DMS79 treated with DMSO at 0.1 percent for 48 hours (cell line): ENCODE measurements around the gene VIT.

ENCODE experiments used
- DNase-seq: peaks from one replicate; lab custom pipeline; 2025; lab: John Stamatoyannopoulos, UW

Gene VIT

GRCh38 chr2:36710858-36711515 is 14.5 kb downstream of the VIT start:
- no peak for DNase-seq

- no peak for DNase-seq
Measured at GRCh38 chr2:36711741-36712314, 15.3 kb downstream of the VIT start.

GRCh38 chr2:36713310-36713709 is 16.8 kb downstream of the VIT start:
- no peak for DNase-seq

- no peak for DNase-seq
Measured at GRCh38 chr2:36716111-36716510, 19.6 kb downstream of the VIT start.

GRCh38 chr2:36717603-36718266 is 21.2 kb downstream of the VIT start:
- DNase-seq: no peak

- no peak for DNase-seq
Measured at GRCh38 chr2:36727550-36727949, 31.0 kb downstream of the VIT start.

- no peak for DNase-seq
Measured at GRCh38 chr2:36729067-36729466, 32.6 kb downstream of the VIT start.

GRCh38 chr2:36731941-36732672 is 35.6 kb downstream of the VIT start:
- DNase-seq: no peak

- no peak for DNase-seq
Measured at GRCh38 chr2:36732673-36733036, 36.1 kb downstream of the VIT start.

- DNase-seq: no peak
Measured at GRCh38 chr2:36733215-36733614, 36.7 kb downstream of the VIT start.

GRCh38 chr2:36734304-36734703 is 37.8 kb downstream of the VIT start:
- DNase-seq: no peak

GRCh38 chr2:36737131-36737750 is 40.7 kb downstream of the VIT start:
- DNase-seq: no peak

- no peak for DNase-seq
Measured at GRCh38 chr2:36740061-36740460, 43.6 kb downstream of the VIT start.

GRCh38 chr2:36741188-36741837 is 44.8 kb downstream of the VIT start:
- DNase-seq: no peak

- no peak for DNase-seq
Measured at GRCh38 chr2:36743954-36744353, 47.4 kb downstream of the VIT start.

GRCh38 chr2:36748166-36748565 is 51.7 kb downstream of the VIT start:
- DNase-seq: no peak

- no peak for DNase-seq
Measured at GRCh38 chr2:36750101-36750500, 53.6 kb downstream of the VIT start.

GRCh38 chr2:36753706-36754221 is 57.3 kb downstream of the VIT start:
- no peak for DNase-seq

GRCh38 chr2:36754578-36754977 is 58.1 kb downstream of the VIT start:
- DNase-seq: no peak

GRCh38 chr2:36756438-36756837 is 59.9 kb downstream of the VIT start:
- no peak for DNase-seq

GRCh38 chr2:36762764-36763490 is 66.4 kb downstream of the VIT start:
- DNase-seq: no peak
